ENCODE data around the gene PRDM5. TPM values are rescaled to one million over a fixed set of nuclear protein-coding genes. Genes with fewer than 3 reads are reported as not detected.

PRDM5 gene
- total and polyA plus RNA-seq, 10 of the 15 experiments (the other 5 are each of a cell fraction or from before 2014, with no cell fraction given) = 0.07 TPM; not detected in 9

DNA sequence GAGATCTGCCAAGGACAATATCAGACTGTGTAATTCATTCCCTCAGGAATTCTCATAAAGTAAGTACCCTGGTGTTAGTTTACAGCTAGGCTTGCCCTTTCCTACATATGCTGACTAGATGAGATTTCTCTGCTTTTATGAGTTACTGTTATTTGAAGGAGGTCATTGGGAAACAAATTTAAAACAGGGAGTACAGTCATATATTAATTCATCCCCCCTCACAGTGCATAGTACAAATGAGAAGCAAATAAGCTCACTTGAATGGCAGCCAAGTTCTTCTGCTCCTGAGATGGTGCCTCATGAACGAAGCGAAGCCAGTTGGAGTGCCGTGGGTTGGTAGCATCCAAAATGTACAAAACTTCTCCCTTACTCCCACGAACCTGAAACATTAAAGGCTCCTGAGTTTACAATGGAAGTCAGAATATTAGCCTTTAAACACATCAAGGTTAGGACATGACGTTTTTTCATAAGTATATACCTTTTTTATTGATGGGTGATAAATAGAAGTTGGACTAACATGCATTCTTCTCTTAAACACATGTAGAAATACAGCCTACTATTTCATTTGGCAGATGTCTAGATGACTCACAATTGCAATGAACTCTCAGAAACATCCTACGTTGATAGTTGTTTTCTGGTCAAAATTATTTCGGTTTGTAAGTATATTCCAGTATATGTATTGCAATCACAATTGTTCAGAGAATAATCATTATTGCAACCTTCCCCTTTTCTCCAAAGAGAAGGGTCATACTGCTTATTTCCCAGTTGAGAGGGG, 69.2 kb downstream of the PRDM5 start:
- POLR2A ChIA-PET = interaction anchor here (1.0 kb wide), 1 partner anchor 9 kb away, joined by 3 read pairs; no protein-coding TSS in a partner anchor
- Histone ChIP-seq H3K9ac (ENCODE audit: control insufficient read depth, insufficient read depth, low read length) (no peak overlapping the region), H3K4me1 (ENCODE audit: control insufficient read depth, insufficient read depth, low read length) (no peaks in the 10 kb centered on the region; the same call in 1 of the 2 replicates), H3K9me3 (replicated peaks; ENCODE audit: control insufficient read depth, insufficient read depth, low read length) (no peaks in the 10 kb centered on the region), H3K4me2 (ENCODE audit: control insufficient read depth, insufficient read depth) (no peak overlapping the region), H2AFZ (ENCODE audit: control insufficient read depth, low read depth, low read length) (no peak overlapping the region), H3K27ac (ENCODE audit: control insufficient read depth, insufficient read depth) (no peak overlapping the region), H3K36me3 (ENCODE audit: control insufficient read depth in 2 of 2, insufficient read depth in 2 of 2, low read length in 1 of 2) (no peaks in the 10 kb centered on the region), H4K20me1 (ENCODE audit: control insufficient read depth, insufficient read depth) (no peaks in the 10 kb centered on the region), H3K27me3 (replicated peaks in 1 of 2; ENCODE audit: control insufficient read depth in 2 of 2, insufficient read depth in 2 of 2, low read length in 1 of 2) (peaks cover 0 to 9% of the 10 kb centered on the region in 2 experiments; a peak in 1 of 4 replicates), H3K79me2 (ENCODE audit: control insufficient read depth, insufficient read depth, low read length) (no peaks in the 10 kb centered on the region), H3K4me3 (no peak overlapping the region)
- no peak for ATAC-seq
- SMC1A ChIA-PET (ENCODE audit: uncharacterized antibody, unreplicated experiment) = interaction anchor here (1.6 kb wide), 1 partner anchor 133 kb away, joined by 5 read pairs; no protein-coding TSS in a partner anchor
- BruUV-seq (replicated peaks) = no TSS peak
- in situ Hi-C loops (cut with MboI) = no loop called here
- RAD21 ChIA-PET (ENCODE audit: unreplicated experiment) = no interaction called here
- no peak for DNase-seq (ENCODE audit: low read depth, low spot score)
- WGBS (ENCODE audit: insufficient coverage, insufficient replicate concordance, low lambda C conversion rate, missing lambda C conversion rate) = 38% methylated on average over 7 of the region's 7 CpGs
- FAIRE-seq = no peak
- CTCF ChIA-PET = interaction anchor here (1.0 to 1.2 kb wide), 3 partner anchors 9 to 197 kb away, joined by 3 read pairs; no protein-coding TSS in a partner anchor
- intact Hi-C loops (cut with micrococcal nuclease; ENCODE audit: unreplicated experiment) = loop anchor here (10.0 kb wide), 1 partner anchor 451 kb away; no protein-coding TSS in a partner anchor
- TF ChIP-seq NFYB (IDR thresholded peaks at IDR 0.05; ENCODE audit: insufficient read depth, low read depth, low read length) = no peak
- TF ChIP-seq, protein P1, sequence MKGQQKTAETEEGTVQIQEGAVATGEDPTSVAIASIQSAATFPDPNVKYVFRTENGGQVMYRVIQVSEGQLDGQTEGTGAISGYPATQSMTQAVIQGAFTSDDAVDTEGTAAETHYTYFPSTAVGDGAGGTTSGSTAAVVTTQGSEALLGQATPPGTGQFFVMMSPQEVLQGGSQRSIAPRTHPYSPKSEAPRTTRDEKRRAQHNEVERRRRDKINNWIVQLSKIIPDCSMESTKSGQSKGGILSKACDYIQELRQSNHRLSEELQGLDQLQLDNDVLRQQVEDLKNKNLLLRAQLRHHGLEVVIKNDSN (IDR thresholded peaks at IDR 0.05; ENCODE audit: borderline replicate concordance, extremely low read length, insufficient read depth, low read depth, low read length) = no peak
- TF ChIP-seq, protein P2, sequence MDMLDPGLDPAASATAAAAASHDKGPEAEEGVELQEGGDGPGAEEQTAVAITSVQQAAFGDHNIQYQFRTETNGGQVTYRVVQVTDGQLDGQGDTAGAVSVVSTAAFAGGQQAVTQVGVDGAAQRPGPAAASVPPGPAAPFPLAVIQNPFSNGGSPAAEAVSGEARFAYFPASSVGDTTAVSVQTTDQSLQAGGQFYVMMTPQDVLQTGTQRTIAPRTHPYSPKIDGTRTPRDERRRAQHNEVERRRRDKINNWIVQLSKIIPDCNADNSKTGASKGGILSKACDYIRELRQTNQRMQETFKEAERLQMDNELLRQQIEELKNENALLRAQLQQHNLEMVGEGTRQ (IDR thresholded peaks at IDR 0.05; ENCODE audit: borderline replicate concordance, low read depth, low read length) = no peak
- TF ChIP-seq BCL11A (IDR thresholded peaks at IDR 0.05; ENCODE audit: low read depth, low read length) = no peak
- TF ChIP-seq, protein P3, sequence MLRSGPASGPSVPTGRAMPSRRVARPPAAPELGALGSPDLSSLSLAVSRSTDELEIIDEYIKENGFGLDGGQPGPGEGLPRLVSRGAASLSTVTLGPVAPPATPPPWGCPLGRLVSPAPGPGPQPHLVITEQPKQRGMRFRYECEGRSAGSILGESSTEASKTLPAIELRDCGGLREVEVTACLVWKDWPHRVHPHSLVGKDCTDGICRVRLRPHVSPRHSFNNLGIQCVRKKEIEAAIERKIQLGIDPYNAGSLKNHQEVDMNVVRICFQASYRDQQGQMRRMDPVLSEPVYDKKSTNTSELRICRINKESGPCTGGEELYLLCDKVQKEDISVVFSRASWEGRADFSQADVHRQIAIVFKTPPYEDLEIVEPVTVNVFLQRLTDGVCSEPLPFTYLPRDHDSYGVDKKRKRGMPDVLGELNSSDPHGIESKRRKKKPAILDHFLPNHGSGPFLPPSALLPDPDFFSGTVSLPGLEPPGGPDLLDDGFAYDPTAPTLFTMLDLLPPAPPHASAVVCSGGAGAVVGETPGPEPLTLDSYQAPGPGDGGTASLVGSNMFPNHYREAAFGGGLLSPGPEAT (IDR thresholded peaks at IDR 0.05; ENCODE audit: low read depth) = no peak
- TF ChIP-seq, protein P4, sequence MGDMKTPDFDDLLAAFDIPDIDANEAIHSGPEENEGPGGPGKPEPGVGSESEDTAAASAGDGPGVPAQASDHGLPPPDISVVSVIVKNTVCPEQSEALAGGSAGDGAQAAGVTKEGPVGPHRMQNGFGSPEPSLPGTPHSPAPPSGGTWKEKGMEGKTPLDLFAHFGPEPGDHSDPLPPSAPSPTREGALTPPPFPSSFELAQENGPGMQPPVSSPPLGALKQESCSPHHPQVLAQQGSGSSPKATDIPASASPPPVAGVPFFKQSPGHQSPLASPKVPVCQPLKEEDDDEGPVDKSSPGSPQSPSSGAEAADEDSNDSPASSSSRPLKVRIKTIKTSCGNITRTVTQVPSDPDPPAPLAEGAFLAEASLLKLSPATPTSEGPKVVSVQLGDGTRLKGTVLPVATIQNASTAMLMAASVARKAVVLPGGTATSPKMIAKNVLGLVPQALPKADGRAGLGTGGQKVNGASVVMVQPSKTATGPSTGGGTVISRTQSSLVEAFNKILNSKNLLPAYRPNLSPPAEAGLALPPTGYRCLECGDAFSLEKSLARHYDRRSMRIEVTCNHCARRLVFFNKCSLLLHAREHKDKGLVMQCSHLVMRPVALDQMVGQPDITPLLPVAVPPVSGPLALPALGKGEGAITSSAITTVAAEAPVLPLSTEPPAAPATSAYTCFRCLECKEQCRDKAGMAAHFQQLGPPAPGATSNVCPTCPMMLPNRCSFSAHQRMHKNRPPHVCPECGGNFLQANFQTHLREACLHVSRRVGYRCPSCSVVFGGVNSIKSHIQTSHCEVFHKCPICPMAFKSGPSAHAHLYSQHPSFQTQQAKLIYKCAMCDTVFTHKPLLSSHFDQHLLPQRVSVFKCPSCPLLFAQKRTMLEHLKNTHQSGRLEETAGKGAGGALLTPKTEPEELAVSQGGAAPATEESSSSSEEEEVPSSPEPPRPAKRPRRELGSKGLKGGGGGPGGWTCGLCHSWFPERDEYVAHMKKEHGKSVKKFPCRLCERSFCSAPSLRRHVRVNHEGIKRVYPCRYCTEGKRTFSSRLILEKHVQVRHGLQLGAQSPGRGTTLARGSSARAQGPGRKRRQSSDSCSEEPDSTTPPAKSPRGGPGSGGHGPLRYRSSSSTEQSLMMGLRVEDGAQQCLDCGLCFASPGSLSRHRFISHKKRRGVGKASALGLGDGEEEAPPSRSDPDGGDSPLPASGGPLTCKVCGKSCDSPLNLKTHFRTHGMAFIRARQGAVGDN (IDR thresholded peaks at IDR 0.05) = no peak
- no peak for TF ChIP-seq CHD4 (IDR thresholded peaks at IDR 0.05)
- TF ChIP-seq SREBF1 (IDR thresholded peaks at IDR 0.05; ENCODE audit: low read length) = no peak
- TF ChIP-seq ZBTB11 (CRISPR knock-in tag; IDR thresholded peaks at IDR 0.05) = no peak
- no peak for TF ChIP-seq RFX5 (IDR thresholded peaks at IDR 0.05; ENCODE audit: low read depth, low read length)
- no peak for TF ChIP-seq SIN3A (IDR thresholded peaks at IDR 0.05; ENCODE audit: low read depth, low read length)
